Stomach (tissue), 9 donors: ENCODE data around the gene REG4. TPM values are rescaled to one million over a fixed set of nuclear protein-coding genes. Genes with fewer than 3 reads are reported as not detected.

Experiments used
- DNase-seq, 2 donors: peaks; one replicate each; pipeline versions ENCODE4 v3.0.0 to v3.0.0-alpha.2; 2013 to 2019
- H3K27ac ChIP-seq, 5 donors: fragments of 200-600 bp in 4 of 5; sonication (generic) in 4 of 5; one replicate each; pipeline ENCODE4 v1.5.1; 2013 to 2019; ENCODE audit warnings: mild to moderate bottlenecking in 1 of 5, moderate library complexity in 1 of 5
- H3K27me3 ChIP-seq, 3 donors: fragments of 200-600 bp; sonication (generic); one replicate each; pipeline ENCODE4 v1.5.1; 2017 to 2019; ENCODE audit warnings: mixed run types in 1 of 3
- H3K36me3 ChIP-seq, 4 donors: fragments of 200-600 bp; sonication (generic); 1 replicate in 3 of 4; 2 replicates in 1 of 4; pipeline ENCODE4 v1.5.1; 2016 to 2019
- H3K4me1 ChIP-seq, 4 donors: fragments of 200-600 bp; sonication (generic); one replicate each; pipeline ENCODE4 v1.5.1; 2016 to 2019
- H3K4me3 ChIP-seq, 4 donors: fragments of 200-600 bp; sonication (generic) in 3 of 4; one replicate each; pipeline ENCODE4 v1.5.1; 2016 to 2019; ENCODE audit warnings: mild to moderate bottlenecking in 1 of 4
- H3K9me3 ChIP-seq, 4 donors: fragments of 200-600 bp; sonication (generic); one replicate each; pipeline ENCODE4 v1.5.1; 2016 to 2019
- CTCF ChIP-seq, 7 experiments: fragments of 450-650 bp in 4 of 7; fragments of 200-600 bp in 3 of 7; sonication (generic) in 3 of 7; IDR thresholded peaks; one replicate each; pipeline ENCODE4 v1.5.1; 2016 to 2019; ENCODE audit warnings: antibody characterized with exemption in 7 of 7, control low read depth in 2 of 7, mild to moderate bottlenecking in 1 of 7
- EP300 ChIP-seq: sonication (generic); formaldehyde crosslinking; IDR thresholded peaks from one replicate; pipeline ENCODE4 v1.6.1; 2017; ENCODE audit warnings: antibody characterized with exemption
- POLR2A ChIP-seq, 4 donors: fragments of 450-650 bp; IDR thresholded peaks; one replicate each; pipeline ENCODE4 v1.6.1; 2016; ENCODE audit warnings: antibody characterized with exemption in 4 of 4, control low read depth in 2 of 4, mild to moderate bottlenecking in 1 of 4, moderate library complexity in 1 of 4
- POLR2AphosphoS5 ChIP-seq, 3 donors: sonication (generic); formaldehyde crosslinking; IDR thresholded peaks; one replicate each; pipeline ENCODE4 v1.6.1; 2016; ENCODE audit warnings: antibody characterized with exemption in 3 of 3
- WGBS, 5 donors: extraction: QIAGEN DNeasy Blood & Tissue Kit in 3 of 5; methylation state at CpG; one replicate each; pipeline versions ENCODE4 v1.1.5 to v1.1.7; 2013 to 2018; 5-methylcytosine and 5-hydroxymethylcytosine counted together
- intact Hi-C: fragments of 100-400 bp; cut with DNase I; formaldehyde crosslinking; loops from one replicate; pipeline ENCODE4 v1.15.1; 2023; ENCODE audit warnings: low total_unique reads
- polyA plus RNA-seq, 3 donors: library from polyadenylated mRNA; stranded (reverse); fragments of 200-250 nt; gene quantifications; one replicate each; pipeline ENCODE4 v1.2.3, GENCODE V29; 2013
- total RNA-seq, 5 donors: library from RNA; depleted of rRNA; stranded (reverse); fragments of >200 nt; gene quantifications; one replicate each; pipeline versions ENCODE4 v1.1.0 to v1.2.3, GENCODE V29; 2014 to 2016
- donor health status: healthy with polysubstance abuse.
- donor health status: Bipolar disorder and iron deficiency.
- donor health status: healthy.

Gene REG4
- total and polyA plus RNA-seq, 8 donors: 0.18 to 9.2 (median 3.4) TPM; not detected in 4

DNA sequence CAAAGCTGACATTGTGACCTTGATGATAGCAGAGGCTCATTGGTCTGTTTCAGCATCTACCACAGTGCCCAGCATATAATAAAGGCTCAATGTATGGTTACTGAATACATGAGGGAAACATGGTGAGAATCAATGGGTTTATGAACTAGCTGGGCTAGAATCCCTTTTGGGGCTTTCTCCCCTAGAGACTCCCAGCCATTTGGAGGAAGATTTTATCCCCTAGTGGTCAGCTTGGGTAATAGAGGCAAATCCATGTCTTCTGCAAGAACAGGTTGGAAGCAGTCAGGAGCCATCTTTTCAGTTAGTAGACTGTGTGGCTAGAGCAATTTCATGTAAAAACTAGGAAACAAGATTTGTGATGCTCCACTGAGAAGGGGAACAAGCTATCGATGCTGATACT lies 15.8 kb upstream of the REG4 start:
- Histone ChIP-seq H3K27ac (no peak overlapping the region), H3K4me3 (no peak overlapping the region), H3K9me3 (no peaks in the 10 kb centered on the region), H3K4me1 (no peaks in the 10 kb centered on the region), H3K27me3 (peaks cover 0 to 7% (median 0%) of the 10 kb centered on the region in 3 donors), H3K36me3 (no peaks in the 10 kb centered on the region)
- peak in 1 of 7 experiments; percentile 33 for TF ChIP-seq CTCF (IDR thresholded peaks at IDR 0.05)
- TF ChIP-seq POLR2A (IDR thresholded peaks at IDR 0.05): no peak
- TF ChIP-seq EP300: no peak
- intact Hi-C loops: no loop called here
- WGBS, 5 donors: 75 to 84% (median 82%) methylated on average over 1 of the region's 1 CpG
- no peak for DNase-seq

GRCh38 chr1:119822406-119822805 lies 11.1 kb upstream of the REG4 start:
- TF ChIP-seq EP300: no peak
- TF ChIP-seq POLR2AphosphoS5 (IDR thresholded peaks at IDR 0.05): no peak
- TF ChIP-seq POLR2A (IDR thresholded peaks at IDR 0.05): no peak
- TF ChIP-seq CTCF (IDR thresholded peaks at IDR 0.05): no peak
- Histone ChIP-seq H3K4me3 (no peak overlapping the region), H3K36me3 (no peaks in the 10 kb centered on the region), H3K27ac (no peak overlapping the region), H3K4me1 (no peaks in the 10 kb centered on the region), H3K9me3 (no peaks in the 10 kb centered on the region), H3K27me3 (peaks cover 0 to 8% (median 0%) of the 10 kb centered on the region in 3 donors)
- intact Hi-C loops: no loop called here
- no peak for DNase-seq
- 78 to 88% (median 87%) methylated on average over 2 to 3 of the region's 3 CpGs for WGBS, 5 donors

- no peaks in the 10 kb centered on the region for H3K9me3 ChIP-seq
- H3K4me3 ChIP-seq: no peak overlapping the region
- peaks cover 0 to 8% (median 0%) of the 10 kb centered on the region in 3 donors for H3K27me3 ChIP-seq
- H3K4me1 ChIP-seq: no peaks in the 10 kb centered on the region
- TF ChIP-seq EP300: no peak
- TF ChIP-seq CTCF (IDR thresholded peaks at IDR 0.05): no peak
- TF ChIP-seq POLR2AphosphoS5 (IDR thresholded peaks at IDR 0.05): no peak
- TF ChIP-seq POLR2A (IDR thresholded peaks at IDR 0.05): no peak
- intact Hi-C loops: no loop called here
- no peaks in the 10 kb centered on the region for H3K36me3 ChIP-seq
- DNase-seq: no peak
- H3K27ac ChIP-seq: no peak overlapping the region
- WGBS, 5 donors: 71 to 89% (median 79%) methylated on average over 2 of the region's 2 CpGs
Observed at GRCh38 chr1:119818181-119818580, 6.9 kb upstream of the REG4 start.

- Histone ChIP-seq H3K4me3 (no peak overlapping the region), H3K36me3 (no peaks in the 10 kb centered on the region), H3K27me3 (no peaks in the 10 kb centered on the region), H3K4me1 (no peaks in the 10 kb centered on the region), H3K9me3 (no peaks in the 10 kb centered on the region), H3K27ac (no peak overlapping the region)
- DNase-seq: peak in 1 of 2 donors; percentile 43
- TF ChIP-seq CTCF (IDR thresholded peaks at IDR 0.05): no peak
- TF ChIP-seq POLR2AphosphoS5 (IDR thresholded peaks at IDR 0.05): no peak
- TF ChIP-seq EP300: no peak
- TF ChIP-seq POLR2A (IDR thresholded peaks at IDR 0.05): no peak
- intact Hi-C loops: no loop called here
- 42 to 67% (median 46%) methylated on average over 2 of the region's 2 CpGs for WGBS, 5 donors
Observed at GRCh38 chr1:119816407-119816806, 5.1 kb upstream of the REG4 start.
